Activated naive CD4-positive, alpha-beta T cell treated with anti-CD3 and anti-CD28 coated beads, Interleukin-2, amount 50 U/mL, for 24 hours (primary cell): ENCODE measurements around the gene SESN3.
"Not testable (repeated sequence)": the region's sequence is repeated elsewhere in the genome, so short reads cannot be mapped to it uniquely, and the experiment has no call there.

Source experiments
- H3K27ac Mint-ChIP-seq: one replicate; pipeline ENCODE4 v1.8.0; 2021; ENCODE audit warnings: mild to moderate bottlenecking, mixed read lengths
- H3K27me3 Mint-ChIP-seq: one replicate; pipeline ENCODE4 v1.8.0; 2021; ENCODE audit warnings: mixed read lengths
- H3K36me3 Mint-ChIP-seq: one replicate; pipeline ENCODE4 v1.8.0; 2021; ENCODE audit warnings: mixed read lengths
- H3K4me1 Mint-ChIP-seq: one replicate; pipeline ENCODE4 v1.8.0; 2021; ENCODE audit warnings: mixed read lengths
- H3K4me3 Mint-ChIP-seq: one replicate; pipeline ENCODE4 v1.8.0; 2021; ENCODE audit warnings: mild to moderate bottlenecking, mixed read lengths
- H3K9me3 Mint-ChIP-seq: one replicate; pipeline ENCODE4 v1.8.0; 2021; ENCODE audit warnings: mixed read lengths

The SESN3 gene

GRCh38 chr11:95138448-95138847 is 92.6 kb downstream of the SESN3 start:
- Mint-ChIP-seq H3K4me3 (no peak overlapping the region), H3K27me3 (peaks cover 4% of the 10 kb centered on the region), H3K27ac (no peak overlapping the region), H3K36me3 (no peaks in the 10 kb centered on the region), H3K4me1 (no peaks in the 10 kb centered on the region), H3K9me3 (no peaks in the 10 kb centered on the region)

GRCh38 chr11:95137299-95137698 is 93.7 kb downstream of the SESN3 start:
- Mint-ChIP-seq H3K9me3 (no peaks in the 10 kb centered on the region), H3K4me1 (no peaks in the 10 kb centered on the region), H3K36me3 (no peaks in the 10 kb centered on the region), H3K4me3 (no peak overlapping the region), H3K27me3 (peaks cover 4% of the 10 kb centered on the region), H3K27ac (no peak overlapping the region)

GRCh38 chr11:95136747-95137146 is 94.3 kb downstream of the SESN3 start:
- H3K9me3 Mint-ChIP-seq, H3K4me3 Mint-ChIP-seq, H3K27me3 Mint-ChIP-seq, H3K36me3 Mint-ChIP-seq, H3K27ac Mint-ChIP-seq, H3K4me1 Mint-ChIP-seq: not testable (repeated sequence)

- no peaks in the 10 kb centered on the region for H3K9me3 Mint-ChIP-seq
- peak overlapping the region; percentile 21 for H3K27ac Mint-ChIP-seq
- no peaks in the 10 kb centered on the region for H3K36me3 Mint-ChIP-seq
- no peaks in the 10 kb centered on the region for H3K27me3 Mint-ChIP-seq
- no peaks in the 10 kb centered on the region for H3K4me1 Mint-ChIP-seq
- H3K4me3 Mint-ChIP-seq = no peak overlapping the region
Measured at GRCh38 chr11:95135880-95136279, 95.1 kb downstream of the SESN3 start.

- Mint-ChIP-seq H3K9me3 (no peaks in the 10 kb centered on the region), H3K27ac (no peak overlapping the region), H3K4me3 (no peak overlapping the region), H3K4me1 (no peaks in the 10 kb centered on the region), H3K36me3 (peaks cover 3% of the 10 kb centered on the region), H3K27me3 (no peaks in the 10 kb centered on the region)
Measured at GRCh38 chr11:95135155-95135554, 95.8 kb downstream of the SESN3 start.

GRCh38 chr11:95134491-95134890 is 96.5 kb downstream of the SESN3 start:
- Mint-ChIP-seq H3K9me3 (no peaks in the 10 kb centered on the region), H3K27me3 (no peaks in the 10 kb centered on the region), H3K4me3 (no peak overlapping the region), H3K27ac (no peak overlapping the region), H3K4me1 (no peaks in the 10 kb centered on the region), H3K36me3 (peaks cover 8% of the 10 kb centered on the region)

- H3K27ac Mint-ChIP-seq = no peak overlapping the region
Measured at GRCh38 chr11:95132956-95133355, 98.0 kb downstream of the SESN3 start.

DNA sequence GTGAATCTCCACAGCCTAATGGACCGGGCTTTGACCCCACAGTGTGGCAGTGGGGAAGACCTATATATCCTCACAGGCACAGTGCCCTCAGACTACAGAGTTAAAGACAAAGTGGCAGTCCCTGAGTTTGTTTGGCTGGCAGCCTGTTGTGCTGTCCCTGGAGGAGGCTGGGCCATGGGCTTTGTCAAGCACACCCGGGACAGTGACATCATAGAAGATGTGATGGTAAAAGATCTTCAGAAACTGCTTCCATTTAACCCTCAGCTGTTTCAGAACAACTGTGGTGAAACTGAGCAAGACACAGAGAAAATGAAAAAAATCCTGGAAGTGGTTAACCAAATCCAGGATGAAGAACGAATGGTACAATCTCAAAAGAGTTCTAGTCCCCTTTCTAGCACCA is 102.4 kb downstream of the SESN3 start:
- no peaks in the 10 kb centered on the region for H3K9me3 Mint-ChIP-seq
- no peaks in the 10 kb centered on the region for H3K27me3 Mint-ChIP-seq
- no peak overlapping the region for H3K27ac Mint-ChIP-seq
- no peak overlapping the region for H3K4me3 Mint-ChIP-seq
- H3K4me1 Mint-ChIP-seq = no peaks in the 10 kb centered on the region
- H3K36me3 Mint-ChIP-seq = peaks cover 17% of the 10 kb centered on the region

More at GRCh38 chr11:95132956-95133355, 98.0 kb downstream of the SESN3 start:
- Mint-ChIP-seq H3K27me3 (no peaks in the 10 kb centered on the region), H3K9me3 (no peaks in the 10 kb centered on the region), H3K36me3 (peaks cover 11% of the 10 kb centered on the region), H3K4me1 (no peaks in the 10 kb centered on the region), H3K4me3 (no peak overlapping the region)

DNA sequence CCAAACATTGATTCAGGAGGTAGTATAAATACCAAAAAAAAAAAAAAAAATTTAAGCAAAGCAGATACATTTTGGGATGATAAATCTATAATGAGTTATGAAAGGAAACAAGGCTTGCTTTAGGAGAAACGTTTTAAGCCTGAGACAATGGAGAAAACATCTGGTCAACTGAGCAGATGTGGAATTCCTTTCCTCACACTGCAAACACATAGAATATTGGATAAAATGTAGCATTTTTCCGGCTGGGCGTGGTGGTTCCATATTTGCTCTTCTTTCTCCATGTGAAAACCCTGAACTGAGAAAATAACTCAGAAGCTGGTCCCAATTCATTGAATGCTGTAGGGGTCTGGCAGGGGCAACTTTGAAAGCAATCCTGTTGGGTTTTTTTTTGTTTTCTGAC is 107.4 kb downstream of the SESN3 start:
- H3K36me3 Mint-ChIP-seq = peaks cover 14% of the 10 kb centered on the region
- H3K4me3 Mint-ChIP-seq = no peak overlapping the region
- H3K4me1 Mint-ChIP-seq = peaks cover 10% of the 10 kb centered on the region
- peaks cover 6% of the 10 kb centered on the region for H3K9me3 Mint-ChIP-seq
- no peaks in the 10 kb centered on the region for H3K27me3 Mint-ChIP-seq
- H3K27ac Mint-ChIP-seq = no peak overlapping the region

GRCh38 chr11:95121698-95122097 is 109.3 kb downstream of the SESN3 start:
- H3K9me3 Mint-ChIP-seq = peaks cover 11% of the 10 kb centered on the region
- H3K27me3 Mint-ChIP-seq = no peaks in the 10 kb centered on the region
- H3K4me3 Mint-ChIP-seq = no peak overlapping the region
- peaks cover 18% of the 10 kb centered on the region for H3K36me3 Mint-ChIP-seq
- H3K27ac Mint-ChIP-seq = no peak overlapping the region
- peaks cover 13% of the 10 kb centered on the region for H3K4me1 Mint-ChIP-seq

DNA sequence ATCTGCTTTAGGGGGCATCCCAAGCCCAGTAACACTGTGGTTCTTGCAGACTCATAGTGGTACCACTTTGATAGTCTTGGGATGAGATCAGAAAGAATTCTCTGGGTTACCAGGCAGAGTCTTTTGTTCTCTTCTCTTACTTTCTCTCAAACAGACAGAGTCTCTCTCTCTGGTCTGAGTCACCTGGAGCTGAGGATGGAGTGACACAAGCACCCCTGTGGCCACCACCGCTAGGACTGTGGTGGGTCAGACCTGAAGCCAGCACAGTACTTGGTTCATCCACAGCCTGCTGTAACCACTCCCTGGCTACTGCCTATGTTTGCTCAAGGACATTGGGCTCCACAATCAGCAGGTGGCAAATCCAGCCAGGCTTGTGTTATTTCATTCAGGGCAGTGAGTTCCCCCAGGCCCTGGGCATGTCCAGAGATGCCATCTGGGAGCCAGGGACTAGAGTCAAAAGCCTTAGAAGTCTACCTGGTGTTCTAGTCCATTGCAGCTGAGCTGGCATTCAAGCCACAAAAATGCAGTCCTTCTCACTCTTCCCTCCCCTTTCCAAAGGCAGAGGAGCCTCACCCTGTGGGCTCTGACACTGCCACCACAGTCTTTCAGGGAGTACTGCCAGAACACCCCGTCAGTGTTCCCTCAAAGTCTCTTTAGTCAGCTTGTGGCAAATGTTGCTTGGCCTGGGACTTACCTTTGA is 111.5 kb downstream of the SESN3 start:
- Mint-ChIP-seq H3K27ac (no peak overlapping the region), H3K4me1 (peaks cover 13% of the 10 kb centered on the region), H3K27me3 (no peaks in the 10 kb centered on the region), H3K4me3 (no peak overlapping the region), H3K36me3 (peaks cover 12% of the 10 kb centered on the region), H3K9me3 (peaks cover 11% of the 10 kb centered on the region)

- Mint-ChIP-seq H3K27me3 (no peaks in the 10 kb centered on the region), H3K9me3 (peaks cover 11% of the 10 kb centered on the region), H3K36me3 (peaks cover 16% of the 10 kb centered on the region), H3K4me1 (peaks cover 14% of the 10 kb centered on the region), H3K27ac (no peak overlapping the region), H3K4me3 (no peak overlapping the region)
Measured at GRCh38 chr11:95115597-95115996, 115.4 kb downstream of the SESN3 start.
